HG03097 (cell line): ENCODE data around the gene GSG1L.

Experiments
- ATAC-seq: cut with Tn5 transposase; IDR thresholded peaks from one replicate; pipeline ENCODE4 v1.9.1; 2021; ENCODE audit not compliant: unreplicated experiment, low FRiP score

The GSG1L gene

DNA sequence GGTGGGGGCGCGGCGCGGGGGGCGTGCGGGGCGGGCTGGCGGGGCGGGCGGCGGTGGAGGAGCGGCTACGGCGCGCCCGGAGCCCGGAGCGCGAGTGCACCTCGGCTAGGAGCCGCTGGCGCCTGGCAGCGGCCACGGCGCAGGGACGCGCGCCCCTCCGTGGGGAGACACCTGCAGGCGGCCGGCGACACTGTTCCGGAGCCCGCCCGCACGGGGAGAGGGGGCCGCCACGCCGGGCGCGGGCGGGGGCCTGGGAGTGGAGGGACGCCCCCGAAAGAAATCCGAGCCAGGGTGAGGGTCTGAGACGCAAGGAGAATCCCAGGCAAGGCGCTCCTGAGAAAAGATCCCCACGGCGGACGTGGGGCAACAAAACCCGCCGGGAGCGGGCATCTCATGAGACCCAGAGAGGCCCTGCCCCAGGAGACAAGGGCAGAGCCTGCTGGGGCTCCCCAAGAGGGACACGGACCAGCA is at the start of gene GSG1L:
GSG1L (minus strand) TSS at position 124 of the 471 bp plus-strand sequence. CDS start 290 bp downstream, outside the sequence.
- ATAC-seq, result no peak

DNA sequence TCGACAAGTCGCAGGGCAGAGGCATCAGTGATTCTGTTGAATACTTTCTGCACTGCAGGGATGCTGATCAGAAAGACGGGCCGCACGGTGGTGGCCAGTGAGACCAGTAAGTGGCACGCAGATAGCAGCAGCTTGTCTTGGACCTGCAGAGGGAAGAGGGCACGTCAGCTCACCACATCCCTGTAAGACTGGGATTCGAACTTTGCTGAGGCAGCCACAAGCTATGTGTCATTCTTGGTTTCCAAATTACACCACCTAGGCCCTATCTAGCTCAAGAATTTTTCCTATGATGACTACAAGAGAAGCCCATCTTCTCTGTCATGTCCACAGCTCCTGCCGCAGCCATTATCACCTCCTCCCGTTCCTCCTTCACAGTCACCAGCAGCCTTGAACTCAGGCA is 49.4 kb upstream of the GSG1L start:
- ATAC-seq, result no peak

DNA sequence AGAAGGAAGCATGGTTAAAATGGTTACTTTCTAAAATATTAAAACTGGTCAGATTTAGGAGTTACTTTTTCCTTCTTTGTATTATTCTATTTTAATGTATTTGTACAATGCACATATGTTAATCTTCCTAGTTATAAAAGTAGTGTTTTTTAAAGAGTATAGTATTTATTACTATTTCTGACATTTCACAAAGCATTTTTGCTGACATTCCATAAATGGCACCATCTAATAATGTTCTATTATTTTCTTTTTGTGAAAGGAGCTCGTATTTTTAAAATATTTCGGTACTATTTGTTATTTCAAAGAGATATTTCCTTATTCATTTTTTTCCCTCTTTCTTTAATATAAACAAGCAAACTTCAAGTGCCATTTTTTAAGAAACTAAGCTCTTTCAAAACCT is 47.5 kb upstream of the GSG1L start:
- no peak for ATAC-seq

DNA sequence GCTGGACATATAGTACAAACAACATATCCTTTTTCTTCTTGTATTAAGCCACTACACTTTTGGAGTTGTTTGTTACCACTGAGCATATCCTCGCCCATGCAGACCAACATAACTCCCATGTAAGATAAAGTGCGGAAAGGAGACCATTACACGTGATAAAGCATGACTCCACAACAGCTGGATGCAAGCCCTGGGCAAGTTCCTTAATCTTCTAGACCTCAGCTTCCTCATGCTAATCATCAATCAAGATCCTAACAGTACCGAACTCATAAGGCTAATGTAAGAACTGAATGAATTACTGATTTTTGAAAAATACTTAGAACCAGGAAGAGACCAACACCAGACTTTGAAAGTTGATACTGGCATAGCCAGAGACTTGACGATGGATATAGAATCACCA is 47.0 kb upstream of the GSG1L start:
- ATAC-seq, result no peak

DNA sequence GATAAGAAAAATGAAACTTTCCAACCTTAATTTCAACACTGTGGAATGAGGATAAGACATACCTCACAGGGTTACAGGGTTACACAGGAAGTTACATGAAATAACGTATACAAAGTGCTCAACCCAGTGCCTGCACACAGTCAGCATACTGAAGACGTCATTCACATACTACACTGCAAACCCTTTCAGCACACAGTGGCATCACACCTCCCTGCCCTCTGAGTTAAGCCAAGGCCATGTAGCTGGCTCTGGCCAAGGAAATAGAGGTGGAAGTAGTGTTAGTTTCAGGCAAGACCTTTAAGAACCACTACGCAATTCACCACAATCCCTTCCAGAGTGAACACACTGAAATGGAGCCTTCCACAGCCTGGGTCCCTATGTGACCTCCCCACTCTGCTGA is 46.6 kb upstream of the GSG1L start:
- ATAC-seq, result no peak

DNA sequence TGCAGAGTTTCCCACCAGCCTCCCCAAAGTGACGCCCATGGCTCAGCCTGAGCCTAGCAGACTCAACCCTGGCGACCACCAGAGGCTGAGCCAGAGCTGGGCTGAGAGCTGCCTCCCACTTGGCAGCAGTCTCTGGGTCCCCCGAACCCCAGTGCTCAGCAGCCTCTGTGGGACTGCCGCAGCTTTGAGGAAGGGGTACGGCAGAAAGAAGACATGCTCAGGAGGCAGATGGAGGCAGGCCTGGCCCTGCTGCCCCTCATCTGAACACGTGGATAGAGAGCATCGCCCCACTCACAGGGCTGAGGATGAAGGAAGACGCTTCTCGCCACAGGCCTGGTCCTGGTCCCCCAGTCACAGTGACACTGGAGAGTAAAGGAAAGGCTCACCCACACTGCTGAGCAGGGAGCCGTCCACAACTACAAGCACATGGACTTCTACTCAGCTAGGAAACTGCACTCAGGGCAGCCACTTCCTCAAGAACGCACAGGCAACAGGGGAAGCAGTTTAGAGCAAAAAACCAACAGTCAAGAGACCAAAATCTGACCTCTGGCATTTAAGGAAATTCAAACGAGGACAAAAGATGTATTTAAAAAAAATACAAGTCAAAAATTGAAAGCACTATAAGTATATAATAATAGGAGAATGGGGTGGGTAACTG is 45.2 kb upstream of the GSG1L start:
- ATAC-seq, result no peak

DNA sequence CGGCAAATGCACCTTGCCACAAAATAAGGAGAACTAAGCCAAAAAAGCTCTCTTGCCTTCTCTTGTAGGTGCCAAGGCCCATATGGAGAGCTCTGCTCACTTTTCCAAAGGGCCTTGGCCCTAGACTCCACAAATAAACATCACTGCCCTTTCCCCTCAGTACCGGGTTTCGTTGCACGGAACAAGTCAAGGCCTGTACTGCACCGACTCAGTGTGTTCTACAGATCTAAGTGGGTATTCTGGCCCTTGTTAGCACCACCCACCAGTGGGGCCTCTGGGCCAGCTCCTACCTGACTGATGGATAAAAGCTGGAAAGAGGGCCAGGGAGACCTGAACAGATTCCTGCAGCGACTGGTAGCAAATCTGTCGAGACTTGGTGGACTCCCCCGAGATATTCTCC is 43.7 kb upstream of the GSG1L start:
- no peak for ATAC-seq

DNA sequence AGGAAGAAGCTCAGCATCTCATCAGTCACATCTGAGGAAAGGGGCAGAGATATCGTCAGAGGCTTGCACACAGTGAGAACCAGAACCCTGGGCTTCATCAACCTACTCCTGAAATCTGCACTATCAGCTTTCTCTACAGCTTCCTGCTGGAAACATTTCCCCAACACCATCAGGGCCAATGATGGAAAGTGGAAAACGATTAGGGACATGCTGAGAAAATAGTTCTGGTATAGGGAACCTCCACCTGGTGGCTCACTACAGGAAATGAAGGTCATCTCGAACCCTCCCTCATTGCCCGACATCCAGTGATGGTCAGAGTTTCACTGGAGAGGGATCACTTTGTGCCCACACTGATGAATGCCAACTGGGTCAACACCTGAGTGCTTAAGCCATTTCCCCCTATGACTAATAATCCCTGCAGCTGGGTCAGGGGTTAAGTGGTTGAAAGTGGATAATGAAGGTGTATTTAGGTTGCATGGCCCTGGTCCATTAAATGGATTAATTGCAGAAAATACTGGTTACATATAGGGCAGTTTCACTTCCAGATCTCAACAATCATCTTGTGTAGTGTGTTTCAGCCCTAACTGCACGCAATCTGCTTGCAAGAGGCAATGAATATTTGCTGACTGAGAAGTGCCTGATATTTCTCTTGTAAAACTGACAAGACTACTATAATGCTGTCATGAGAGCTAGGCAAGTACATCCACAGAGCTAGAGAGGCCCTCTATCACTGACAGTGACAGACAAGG is 43.1 kb upstream of the GSG1L start:
- ATAC-seq, result no peak

DNA sequence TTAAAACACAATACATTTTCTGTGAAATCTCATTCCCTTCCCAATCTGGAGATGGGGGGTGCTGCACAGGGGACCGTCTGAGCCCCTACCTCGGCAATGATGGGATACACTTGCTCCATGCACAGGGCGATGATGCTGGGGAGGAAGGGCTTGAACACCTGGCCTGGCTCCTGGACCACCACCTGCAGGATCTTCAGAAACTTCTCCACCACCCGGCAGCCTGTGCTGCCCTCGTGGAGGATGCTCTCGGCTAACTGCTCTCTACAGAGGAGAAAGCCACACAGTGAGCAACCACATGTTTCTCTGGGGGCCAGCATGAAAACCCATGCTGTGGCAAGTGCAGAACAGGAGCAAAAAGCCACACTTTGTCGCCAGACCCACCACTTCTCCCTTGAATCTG is 42.4 kb upstream of the GSG1L start:
- no peak for ATAC-seq

DNA sequence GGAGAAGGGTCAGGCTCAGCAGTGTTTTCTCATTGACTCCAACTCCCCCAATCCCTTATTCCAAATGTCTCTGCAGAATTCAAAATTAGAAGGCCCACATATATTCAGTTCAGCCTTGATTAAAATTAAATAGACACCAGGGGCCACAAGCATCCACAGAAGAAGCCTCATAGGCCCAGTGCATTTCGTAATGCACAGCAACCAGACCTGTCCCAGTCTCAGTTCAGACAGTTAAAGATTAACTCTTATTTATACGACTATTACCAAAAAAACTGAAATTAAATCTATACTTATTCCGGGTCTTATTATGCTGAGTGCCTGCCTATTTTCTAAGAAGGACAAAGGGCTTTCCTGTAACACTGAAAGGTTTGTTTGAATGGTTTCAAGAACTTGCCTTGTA is 41.8 kb upstream of the GSG1L start:
- ATAC-seq, result no peak

DNA sequence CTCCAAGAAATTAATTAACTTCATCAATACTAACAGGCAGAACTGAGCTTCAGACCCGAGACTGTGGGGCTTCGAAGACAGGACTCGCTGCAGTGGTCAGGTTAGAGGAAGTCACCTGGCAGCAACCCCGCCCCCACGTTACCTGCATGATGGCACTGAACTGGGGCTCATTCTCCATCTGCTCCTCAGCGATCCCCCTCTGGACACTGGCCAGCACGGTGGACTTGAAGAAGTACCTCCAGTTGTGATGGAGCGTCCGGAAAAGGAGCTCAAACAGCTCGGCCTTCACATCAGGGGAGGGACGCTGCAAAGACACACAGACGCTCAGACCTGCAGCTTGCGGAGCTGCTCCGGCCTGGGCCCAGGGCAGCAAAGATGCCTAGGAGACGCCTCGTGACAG is 40.9 kb upstream of the GSG1L start:
- ATAC-seq, result no peak

DNA sequence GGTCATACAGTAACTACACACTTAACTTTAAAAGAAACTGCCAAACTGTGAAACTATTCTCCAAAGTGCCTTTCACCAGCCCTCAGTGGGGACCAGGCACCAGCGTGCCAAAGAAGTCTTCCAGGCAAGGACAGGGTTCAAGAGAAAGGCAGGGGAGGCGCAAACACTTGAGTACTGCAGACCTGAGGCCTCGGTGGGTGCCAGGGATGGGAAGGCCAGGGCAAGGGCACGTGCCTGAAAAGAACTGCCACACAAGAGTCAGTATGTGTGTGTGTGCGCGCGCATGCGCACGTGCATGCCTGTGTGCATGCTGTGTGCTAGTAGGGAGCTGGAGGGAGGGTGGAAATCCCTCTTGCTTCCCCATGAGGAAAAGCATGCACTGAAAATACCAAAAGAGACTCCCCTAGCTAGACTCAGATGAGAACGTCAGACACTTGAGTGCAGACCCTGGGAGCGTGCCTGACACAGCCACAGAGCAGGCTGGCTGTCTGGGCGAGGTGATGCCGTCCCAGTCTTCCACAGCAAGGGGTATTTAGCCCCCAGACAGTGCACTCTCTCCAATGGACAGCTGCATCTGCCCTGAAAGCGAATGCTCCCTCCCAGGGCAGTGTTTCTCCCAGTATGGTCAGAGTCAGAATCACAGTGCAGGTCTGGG is 40.1 kb upstream of the GSG1L start:
- ATAC-seq, result no peak

DNA sequence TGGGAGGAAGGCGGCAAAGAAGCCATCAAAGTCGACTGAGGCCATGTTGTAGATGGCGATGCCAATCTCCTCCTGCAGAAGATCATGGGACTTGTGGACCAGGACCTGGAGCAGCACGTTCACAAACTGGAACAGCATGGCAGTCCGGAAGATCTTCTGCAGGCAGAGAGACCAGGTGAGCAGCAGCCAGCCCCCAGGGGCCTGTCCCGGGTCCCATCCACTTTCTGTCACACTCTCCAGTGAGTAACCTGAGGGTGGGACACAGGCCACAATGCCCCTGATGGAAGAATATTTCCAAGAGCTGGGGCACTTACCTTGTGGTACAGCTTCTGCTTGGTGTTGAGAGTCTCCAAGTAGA is 38.0 kb upstream of the GSG1L start:
- ATAC-seq, result no peak

DNA sequence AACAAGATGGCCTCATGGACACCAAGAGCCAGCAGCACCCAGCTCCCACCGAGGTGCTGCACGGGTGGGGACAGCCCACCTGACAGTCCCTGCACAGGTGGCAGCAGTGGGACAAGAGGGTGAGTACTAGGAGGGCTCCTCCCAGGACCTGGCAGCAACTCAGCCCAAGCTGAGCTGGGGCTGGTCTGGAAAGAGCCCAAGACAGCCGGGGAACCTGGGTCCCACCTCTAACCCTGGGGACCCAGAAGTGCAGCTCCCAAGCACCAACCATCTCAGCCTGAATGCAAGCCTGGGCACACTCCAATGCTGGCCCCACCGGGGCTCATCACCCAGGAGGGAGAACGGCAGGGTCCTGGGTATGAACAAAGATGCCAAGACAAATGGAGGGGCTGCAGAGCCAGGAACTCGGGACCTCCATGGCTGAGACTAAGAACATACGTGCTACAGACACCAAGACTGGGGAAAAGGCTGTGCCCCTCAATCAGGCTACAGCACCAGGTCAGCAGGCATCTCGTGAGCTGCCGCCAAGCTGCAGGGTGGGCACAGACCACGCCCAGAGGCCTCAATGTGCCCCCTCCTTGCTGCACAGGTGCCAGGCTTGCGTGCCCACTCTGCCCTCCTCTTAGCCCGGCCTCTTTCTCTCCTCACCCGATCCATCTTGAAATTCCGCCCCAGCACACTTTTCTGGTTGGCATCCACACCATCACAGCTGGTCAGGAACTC is 37.5 kb upstream of the GSG1L start:
- ATAC-seq, result no peak

DNA sequence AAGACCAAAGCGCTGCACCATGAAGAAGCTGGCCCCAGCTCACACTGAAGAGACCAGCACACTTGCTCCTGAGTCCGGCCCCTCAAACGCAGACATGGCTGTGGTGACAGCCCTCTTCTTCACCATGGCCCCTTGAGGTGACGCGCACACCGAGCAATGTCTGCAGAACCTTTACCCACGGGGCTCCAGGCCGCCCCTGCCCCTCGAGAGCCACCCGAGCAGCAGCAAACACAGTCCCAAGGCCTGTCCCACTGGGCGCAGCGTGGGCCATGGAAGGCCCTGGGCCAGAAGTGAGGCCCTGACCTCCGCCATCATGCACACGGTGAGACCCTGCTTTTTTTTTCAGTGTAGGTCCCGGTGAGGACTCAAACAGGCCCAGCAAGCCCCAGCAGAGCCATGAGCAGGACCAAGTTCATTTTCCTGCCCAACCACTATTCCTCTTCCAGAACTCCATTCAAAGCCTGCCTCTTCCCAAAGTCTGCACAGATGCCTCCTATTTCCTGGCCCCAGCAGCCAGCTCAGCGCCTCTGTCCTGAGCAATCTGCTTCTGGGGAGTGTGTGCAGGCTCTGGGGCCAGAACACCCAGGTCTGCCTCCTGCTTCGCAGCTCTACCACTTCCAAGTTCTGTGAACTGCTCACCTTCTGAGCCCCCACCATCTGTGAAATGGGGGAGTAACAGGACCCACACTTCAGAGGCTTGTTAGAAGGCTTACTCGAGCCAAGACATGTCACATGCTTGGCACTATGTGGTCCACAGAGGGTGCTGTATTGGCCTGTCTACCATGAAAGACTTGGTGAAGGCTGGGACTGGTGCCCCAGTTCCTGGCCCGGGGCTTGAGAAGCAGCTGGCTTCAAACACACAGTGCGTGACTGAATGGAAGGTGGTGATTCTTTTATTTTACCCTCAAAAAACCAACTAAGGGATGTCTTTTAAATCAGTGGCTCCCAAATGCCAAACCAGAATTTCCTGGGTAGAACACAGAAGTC is 35.7 kb upstream of the GSG1L start:
- ATAC-seq, result no peak

DNA sequence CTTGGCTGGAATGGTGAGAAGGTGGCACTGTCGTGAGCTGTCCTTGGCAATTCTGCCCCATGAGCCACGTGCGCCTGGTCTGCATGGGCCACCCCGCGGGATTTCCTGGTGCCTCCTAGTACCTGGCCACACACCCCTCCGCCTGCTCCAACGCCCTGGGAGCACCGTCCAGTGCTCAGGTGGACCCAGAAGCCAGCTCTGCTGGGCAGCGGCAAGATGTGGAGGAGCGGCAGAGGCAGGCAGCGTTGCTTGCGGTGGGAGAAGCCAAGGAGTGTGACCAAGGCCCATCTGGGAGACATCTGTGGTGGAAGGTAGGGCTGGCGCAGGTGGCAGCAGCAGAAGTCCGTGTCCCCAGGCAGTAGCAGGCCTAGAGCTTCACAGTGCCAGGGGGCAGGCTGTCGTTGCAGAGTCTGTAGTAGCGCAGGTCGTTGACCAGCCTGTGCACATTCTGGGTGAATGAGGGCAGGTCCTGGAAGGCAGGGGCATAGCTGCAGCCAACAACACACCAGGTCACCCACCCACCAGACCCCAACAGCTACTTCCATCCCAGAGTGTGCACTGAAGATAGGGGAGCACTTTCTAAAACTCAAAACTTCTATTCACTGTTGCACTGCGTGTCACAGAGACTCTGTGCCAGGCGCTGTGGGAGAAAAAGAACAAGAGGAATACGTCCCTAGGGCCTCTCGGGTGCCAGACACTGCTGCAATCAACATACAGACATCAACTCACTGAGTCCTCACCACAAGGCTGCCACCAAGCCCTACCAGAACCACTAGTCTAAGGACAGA is 34.9 kb upstream of the GSG1L start:
- no peak for ATAC-seq

DNA sequence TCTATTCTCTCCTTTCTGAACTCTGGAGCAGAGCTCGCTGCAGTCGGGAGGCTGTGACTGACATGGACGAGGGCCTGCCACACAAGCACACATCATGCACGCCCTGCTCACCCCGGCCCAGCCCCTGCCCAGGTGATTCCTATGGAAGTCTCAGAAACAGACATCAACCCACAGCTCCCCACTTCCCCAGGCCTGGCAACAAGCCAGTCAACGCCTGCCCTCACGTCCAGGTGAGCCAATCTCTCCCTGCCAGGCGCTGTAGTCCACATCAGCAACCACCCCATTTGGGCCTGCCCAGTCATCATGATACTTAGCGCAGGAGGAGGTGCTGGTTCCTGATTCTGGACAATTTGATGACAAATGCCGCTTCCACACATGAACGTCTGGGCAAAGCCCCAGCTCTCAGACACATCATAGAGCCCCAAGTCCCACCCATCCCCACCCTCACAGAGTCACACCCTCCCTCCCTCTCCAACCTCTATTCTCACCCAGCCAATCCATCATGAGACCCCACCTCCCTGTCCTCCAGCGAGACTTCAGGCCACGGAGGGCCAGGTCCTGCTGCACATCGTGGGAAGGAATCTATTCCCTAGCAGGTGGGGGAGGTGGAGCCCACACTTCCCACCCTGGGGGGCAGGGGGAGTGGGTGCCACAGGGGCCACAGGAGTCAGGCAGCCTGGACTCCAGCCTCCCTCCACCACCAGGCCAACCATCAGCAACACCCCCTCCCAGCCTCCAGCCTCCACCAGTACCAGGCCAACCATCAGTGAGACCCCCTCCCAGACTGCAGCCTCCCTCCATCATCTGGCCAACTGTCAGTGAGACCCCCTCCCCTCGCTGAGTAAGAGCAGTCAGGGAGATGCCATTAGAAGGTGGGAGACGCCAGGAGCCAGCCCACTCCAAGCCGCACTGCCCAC is 33.7 kb upstream of the GSG1L start:
- no peak for ATAC-seq

DNA sequence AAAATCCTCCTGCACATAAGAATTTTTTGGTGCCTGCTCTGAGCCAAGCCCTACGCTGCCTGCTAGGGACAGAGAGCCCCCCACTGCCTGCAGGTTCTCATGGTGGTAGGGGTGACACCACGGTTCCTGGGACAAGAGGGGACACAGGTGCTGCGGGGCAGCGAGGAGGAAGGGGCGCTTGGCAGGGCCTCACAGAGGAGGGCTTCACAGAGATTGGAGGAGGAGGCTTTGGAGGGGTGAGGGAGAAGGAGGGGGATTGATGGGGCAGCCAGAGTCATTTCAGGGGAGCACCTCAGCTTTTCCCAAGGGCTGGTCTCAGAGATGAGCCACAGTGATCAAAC is 29.8 kb upstream of the GSG1L start:
- no peak for ATAC-seq
